Astrocyte (in vitro differentiated cells and primary cell): Measurements from ENCODE around the gene WDR6.

Experiments used
- EZH2 ChIP-seq: IDR thresholded peaks from 2 replicates; pipeline ENCODE4 v1.6.1; 2012; ENCODE audit warnings: mild to moderate bottlenecking, low read length, inconsistent platforms; ENCODE audit not compliant: insufficient read depth
- TF ChIP-seq, protein P1 (sequence below): IDR thresholded peaks from 2 replicates; pipeline ENCODE4 v1.5.1; 2011; ENCODE audit warnings: low read depth, mild to moderate bottlenecking, inconsistent platforms, low read length, moderate library complexity; ENCODE audit not compliant: insufficient read depth

DNA sequence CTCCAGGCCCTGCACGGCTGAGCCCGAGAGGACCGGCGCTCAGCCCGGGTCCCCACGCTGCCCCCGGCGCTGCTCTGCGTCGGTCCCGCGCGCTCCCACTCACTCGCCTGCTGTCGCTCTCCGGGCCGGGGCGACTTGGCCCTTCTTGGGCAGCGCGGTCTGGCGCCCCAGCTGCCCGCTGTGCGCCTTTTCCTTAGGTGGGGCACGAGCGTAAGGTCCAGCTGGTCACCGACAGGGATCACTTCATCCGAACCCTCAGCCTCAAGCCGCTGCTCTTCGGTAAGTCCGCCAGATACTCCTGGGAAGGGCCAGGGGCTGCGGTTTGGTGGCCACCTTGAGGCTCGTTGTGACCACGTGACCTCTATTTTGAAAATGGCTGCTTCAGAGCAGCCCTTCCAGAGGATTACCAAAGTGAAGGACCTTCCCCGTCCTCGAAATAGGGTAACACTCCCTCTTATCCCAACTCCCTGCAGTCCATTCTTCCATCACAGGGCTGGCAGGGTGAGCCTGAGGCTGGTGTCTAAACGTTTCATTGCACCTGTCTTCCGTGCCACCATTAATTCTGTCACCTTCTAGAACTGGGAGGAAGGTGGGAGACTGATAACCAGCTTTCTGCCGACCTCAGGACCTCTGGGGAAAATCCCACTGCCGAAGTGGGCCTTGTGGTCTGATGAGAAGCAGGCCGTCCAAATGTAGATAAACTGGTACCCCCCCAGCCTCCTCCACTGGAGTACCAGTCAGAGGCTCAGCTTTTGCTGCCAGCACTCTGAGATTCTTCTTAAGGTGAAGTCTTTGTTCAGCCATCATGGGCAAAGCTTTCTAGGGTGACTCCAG is 16.3 kb upstream of the WDR6 start:
- TF ChIP-seq, protein P1, sequence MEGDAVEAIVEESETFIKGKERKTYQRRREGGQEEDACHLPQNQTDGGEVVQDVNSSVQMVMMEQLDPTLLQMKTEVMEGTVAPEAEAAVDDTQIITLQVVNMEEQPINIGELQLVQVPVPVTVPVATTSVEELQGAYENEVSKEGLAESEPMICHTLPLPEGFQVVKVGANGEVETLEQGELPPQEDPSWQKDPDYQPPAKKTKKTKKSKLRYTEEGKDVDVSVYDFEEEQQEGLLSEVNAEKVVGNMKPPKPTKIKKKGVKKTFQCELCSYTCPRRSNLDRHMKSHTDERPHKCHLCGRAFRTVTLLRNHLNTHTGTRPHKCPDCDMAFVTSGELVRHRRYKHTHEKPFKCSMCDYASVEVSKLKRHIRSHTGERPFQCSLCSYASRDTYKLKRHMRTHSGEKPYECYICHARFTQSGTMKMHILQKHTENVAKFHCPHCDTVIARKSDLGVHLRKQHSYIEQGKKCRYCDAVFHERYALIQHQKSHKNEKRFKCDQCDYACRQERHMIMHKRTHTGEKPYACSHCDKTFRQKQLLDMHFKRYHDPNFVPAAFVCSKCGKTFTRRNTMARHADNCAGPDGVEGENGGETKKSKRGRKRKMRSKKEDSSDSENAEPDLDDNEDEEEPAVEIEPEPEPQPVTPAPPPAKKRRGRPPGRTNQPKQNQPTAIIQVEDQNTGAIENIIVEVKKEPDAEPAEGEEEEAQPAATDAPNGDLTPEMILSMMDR, result no peak
- no peak for TF ChIP-seq EZH2
